SK-N-SH (cell line): ENCODE measurements around the gene ZNF23. TPM values are rescaled to one million over a fixed set of nuclear protein-coding genes. Genes with fewer than 3 reads are reported as not detected.

ENCODE experiments used
- CTCF ChIA-PET: fragments of 300-600, 350-600 bp; formaldehyde crosslinking; extraction: SDS; loops from one replicate; lab custom pipeline; 2021; lab: Yijun Ruan, JAX
- POLR2A ChIA-PET: fragments of 350-600 bp; sonication (Branson Sonifier 250); formaldehyde crosslinking; extraction: SDS; loops from one replicate; lab custom pipeline; 2020; ENCODE audit warnings: antibody characterized with exemption, inconsistent platforms; lab: Yijun Ruan, JAX
- DNase-seq: peaks from one replicate; pipeline ENCODE4 v3.0.0; 2012
- H2AFZ ChIP-seq: fragments of 200-600 bp; sonication (generic); 2 replicates; pipeline ENCODE4 v1.8.1; 2016; ENCODE audit warnings: antibody characterized with exemption, mild to moderate bottlenecking, low read depth
- H3F3A ChIP-seq: fragments of 200-600 bp; sonication (generic); replicated peaks from 2 replicates; pipeline ENCODE3; 2016; ENCODE audit warnings: antibody characterized with exemption, mild to moderate bottlenecking; ENCODE audit not compliant: insufficient read depth
- H3K27ac ChIP-seq, 2 experiments: fragments of 200-500 bp in 1 of 2; fragments of 200-600 bp in 1 of 2; sonication (Bioruptor generic) in 1 of 2; sonication (generic), shearing (Covaris generic) in 1 of 2; 2 replicates each; pipeline versions ENCODE4 v1.5.1 to v1.6.1; 2014 to 2016; ENCODE audit warnings: low read depth in 2 of 2, inconsistent platforms in 1 of 2, low read length in 1 of 2, mild to moderate bottlenecking in 1 of 2, mixed read lengths in 1 of 2
- H3K27me3 ChIP-seq: fragments of 200-600 bp; sonication (generic), shearing (Covaris generic); 2 replicates; pipeline ENCODE4 v1.6.1; 2016; ENCODE audit warnings: mixed run types; ENCODE audit not compliant: insufficient read depth
- H3K36me3 ChIP-seq, 2 experiments: fragments of 200-500 bp in 1 of 2; fragments of 200-600 bp in 1 of 2; sonication (Bioruptor generic) in 1 of 2; sonication (generic) in 1 of 2; replicated peaks in 1 of 2; 2 replicates each; pipeline versions ENCODE3 to v1.5.1; 2014 to 2016; ENCODE audit warnings: low read length in 1 of 2, mild to moderate bottlenecking in 1 of 2; ENCODE audit not compliant: insufficient read depth in 2 of 2, control insufficient read depth in 1 of 2
- H3K4me1 ChIP-seq, 2 experiments: fragments of 200-500 bp in 1 of 2; fragments of 200-600 bp in 1 of 2; sonication (Bioruptor generic) in 1 of 2; sonication (generic), shearing (Covaris generic) in 1 of 2; 2 replicates each; pipeline versions ENCODE4 v1.5.1 to v1.6.1; 2014 to 2016; ENCODE audit warnings: low read depth in 1 of 2, low read length in 1 of 2, mixed run types in 1 of 2; ENCODE audit not compliant: insufficient read depth in 2 of 2, control insufficient read depth in 1 of 2
- H3K4me2 ChIP-seq: fragments of 200-600 bp; sonication (generic), shearing (Covaris generic); 2 replicates; pipeline ENCODE4 v1.6.1; 2017; ENCODE audit warnings: mixed run types
- H3K4me3 ChIP-seq, 2 experiments: fragments of 200-500 bp in 1 of 2; fragments of 200-600 bp in 1 of 2; sonication (Bioruptor generic) in 1 of 2; sonication (generic), shearing (Covaris generic) in 1 of 2; 2 replicates each; pipeline versions ENCODE4 v1.5.1 to v1.8.1; 2014 to 2016; ENCODE audit warnings: low read depth in 2 of 2, inconsistent platforms in 1 of 2, low read length in 1 of 2, mild to moderate bottlenecking in 1 of 2, mixed read lengths in 1 of 2, moderate library complexity in 1 of 2
- H3K79me2 ChIP-seq: fragments of 200-600 bp; sonication (generic); 2 replicates; pipeline ENCODE4 v1.8.1; 2017; ENCODE audit warnings: mild to moderate bottlenecking; ENCODE audit not compliant: insufficient read depth
- H3K9ac ChIP-seq: fragments of 200-600 bp; sonication (generic); 2 replicates; pipeline ENCODE4 v1.6.1; 2017; ENCODE audit warnings: mixed run types
- H3K9me2 ChIP-seq: fragments of 200-600 bp; sonication (generic); 2 replicates; pipeline ENCODE4 v1.6.1; 2017; ENCODE audit warnings: mixed run types
- H3K9me3 ChIP-seq: fragments of 200-600 bp; sonication (generic); 2 replicates; pipeline ENCODE4 v1.6.1; 2017; ENCODE audit warnings: mixed run types, mild to moderate bottlenecking, moderate library complexity
- H4K20me1 ChIP-seq: fragments of 200-600 bp; sonication (generic); 2 replicates; pipeline ENCODE4 v1.6.1; 2017; ENCODE audit warnings: mild to moderate bottlenecking, mixed run types; ENCODE audit not compliant: insufficient read depth
- EP300 ChIP-seq, 2 experiments: IDR thresholded peaks; 2 replicates each; pipeline versions ENCODE4 v1.4.0 to v1.6.1; 2012; ENCODE audit warnings: borderline replicate concordance in 1 of 2, low read depth in 1 of 2, low read length in 1 of 2
- EZH2phosphoT487 ChIP-seq: fragments of 200-600 bp; sonication (generic); IDR thresholded peaks from 2 replicates; pipeline ENCODE4 v1.6.1; 2017; ENCODE audit warnings: low read depth, mixed run types, mild to moderate bottlenecking, antibody characterized with exemption, moderate library complexity, borderline replicate concordance
- FOSL2 ChIP-seq: IDR thresholded peaks from 2 replicates; pipeline ENCODE4 v1.4.0; 2012; ENCODE audit warnings: low read depth, mild to moderate bottlenecking, moderate library complexity, borderline replicate concordance
- FOXJ3 ChIP-seq: sonication (generic); formaldehyde crosslinking; IDR thresholded peaks from 2 replicates; pipeline ENCODE4 v1.5.1; 2020; ENCODE audit warnings: mild to moderate bottlenecking, missing genetic modification reagents
- GATA2 ChIP-seq: sonication (generic); formaldehyde crosslinking; IDR thresholded peaks from 2 replicates; pipeline ENCODE4 v1.5.0; 2020; ENCODE audit warnings: mild to moderate bottlenecking, missing genetic modification reagents
- TCF12 ChIP-seq: IDR thresholded peaks from 2 replicates; pipeline ENCODE4 v1.4.0; 2012
- WGBS: methylation state at CpG from one replicate; pipeline ENCODE4 v1.1.6; 2017; ENCODE audit warnings: low lambda C conversion rate; 5-methylcytosine and 5-hydroxymethylcytosine counted together
- polyA plus RNA-seq, 3 experiments: library from polyadenylated mRNA; depleted of rRNA; stranded (reverse); fragments of >200 nt; gene quantifications; 2 replicates each; pipeline ENCODE4 v1.2.3, GENCODE V29; 2012
- TF ChIP-seq, protein P1 (sequence below): IDR thresholded peaks from 2 replicates; pipeline ENCODE4 v1.4.0; 2012; ENCODE audit warnings: low read depth
- TF ChIP-seq, protein P2 (sequence below): IDR thresholded peaks from 2 replicates; pipeline ENCODE4 v1.6.1; 2012; ENCODE audit warnings: mild to moderate bottlenecking, low read depth, low read length, moderate library complexity
- TF ChIP-seq, protein P3 (sequence below): fragments of 150-350 bp; IDR thresholded peaks from 2 replicates; pipeline ENCODE4 v1.6.1; 2017; ENCODE audit warnings: antibody characterized with exemption, low read length, low read depth, borderline replicate concordance
- TF ChIP-seq, protein P4 (sequence below): IDR thresholded peaks from 2 replicates; pipeline ENCODE4; 2012
- TF ChIP-seq, protein P5 (sequence below): fragments of 150-350 bp; IDR thresholded peaks from 2 replicates; pipeline ENCODE4 v1.6.1; 2016; ENCODE audit warnings: mild to moderate bottlenecking, low read depth, low read length

ZNF23 gene
- polyA plus RNA-seq, 1 of the 3 experiments (the other 2 are of a cell fraction) = 7.3 TPM

DNA sequence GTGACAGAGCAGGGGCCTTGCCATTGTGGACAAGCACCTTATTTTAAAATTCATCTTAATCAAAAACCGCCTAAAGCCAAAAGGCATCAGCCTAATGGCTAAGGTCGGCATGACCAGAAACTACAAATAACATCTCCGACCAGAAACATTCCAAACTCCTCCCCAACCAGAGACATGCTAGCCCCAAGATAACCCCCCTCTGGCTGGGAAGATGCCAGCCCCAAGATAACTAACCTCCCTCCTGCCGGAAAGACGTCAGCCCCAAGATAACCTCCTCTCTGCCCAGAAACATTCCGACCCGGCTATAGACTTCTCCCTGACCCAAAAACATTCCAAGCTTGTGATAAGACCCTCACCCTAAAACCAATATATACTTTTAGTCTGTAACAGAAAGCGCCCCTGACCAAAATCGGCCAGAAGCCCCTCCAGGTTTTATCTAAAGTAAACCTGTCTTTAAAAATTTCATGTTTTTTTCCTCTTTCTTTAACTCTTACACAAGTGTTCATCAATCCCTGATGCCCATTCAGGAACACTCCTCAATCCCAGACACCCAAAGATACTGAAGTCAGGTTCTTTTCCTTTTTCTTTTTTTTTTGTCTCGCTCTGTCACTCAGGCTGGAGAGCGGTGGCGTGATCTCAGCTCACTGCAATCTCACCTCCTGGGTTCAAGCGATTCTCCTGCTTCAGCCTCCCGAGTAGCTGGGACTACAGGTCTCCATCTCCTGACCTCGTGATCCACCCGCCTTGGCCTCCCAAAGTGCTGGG is 52.9 kb downstream of the ZNF23 start (continued):
- no peak for TF ChIP-seq EP300 (IDR thresholded peaks at IDR 0.05; ENCODE audit: borderline replicate concordance in 1 of 2, low read depth in 1 of 2, low read length in 1 of 2)
- TF ChIP-seq, protein P1, sequence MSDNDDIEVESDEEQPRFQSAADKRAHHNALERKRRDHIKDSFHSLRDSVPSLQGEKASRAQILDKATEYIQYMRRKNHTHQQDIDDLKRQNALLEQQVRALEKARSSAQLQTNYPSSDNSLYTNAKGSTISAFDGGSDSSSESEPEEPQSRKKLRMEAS = no peak
- TF ChIP-seq, protein P2, sequence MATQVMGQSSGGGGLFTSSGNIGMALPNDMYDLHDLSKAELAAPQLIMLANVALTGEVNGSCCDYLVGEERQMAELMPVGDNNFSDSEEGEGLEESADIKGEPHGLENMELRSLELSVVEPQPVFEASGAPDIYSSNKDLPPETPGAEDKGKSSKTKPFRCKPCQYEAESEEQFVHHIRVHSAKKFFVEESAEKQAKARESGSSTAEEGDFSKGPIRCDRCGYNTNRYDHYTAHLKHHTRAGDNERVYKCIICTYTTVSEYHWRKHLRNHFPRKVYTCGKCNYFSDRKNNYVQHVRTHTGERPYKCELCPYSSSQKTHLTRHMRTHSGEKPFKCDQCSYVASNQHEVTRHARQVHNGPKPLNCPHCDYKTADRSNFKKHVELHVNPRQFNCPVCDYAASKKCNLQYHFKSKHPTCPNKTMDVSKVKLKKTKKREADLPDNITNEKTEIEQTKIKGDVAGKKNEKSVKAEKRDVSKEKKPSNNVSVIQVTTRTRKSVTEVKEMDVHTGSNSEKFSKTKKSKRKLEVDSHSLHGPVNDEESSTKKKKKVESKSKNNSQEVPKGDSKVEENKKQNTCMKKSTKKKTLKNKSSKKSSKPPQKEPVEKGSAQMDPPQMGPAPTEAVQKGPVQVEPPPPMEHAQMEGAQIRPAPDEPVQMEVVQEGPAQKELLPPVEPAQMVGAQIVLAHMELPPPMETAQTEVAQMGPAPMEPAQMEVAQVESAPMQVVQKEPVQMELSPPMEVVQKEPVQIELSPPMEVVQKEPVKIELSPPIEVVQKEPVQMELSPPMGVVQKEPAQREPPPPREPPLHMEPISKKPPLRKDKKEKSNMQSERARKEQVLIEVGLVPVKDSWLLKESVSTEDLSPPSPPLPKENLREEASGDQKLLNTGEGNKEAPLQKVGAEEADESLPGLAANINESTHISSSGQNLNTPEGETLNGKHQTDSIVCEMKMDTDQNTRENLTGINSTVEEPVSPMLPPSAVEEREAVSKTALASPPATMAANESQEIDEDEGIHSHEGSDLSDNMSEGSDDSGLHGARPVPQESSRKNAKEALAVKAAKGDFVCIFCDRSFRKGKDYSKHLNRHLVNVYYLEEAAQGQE = no peak
- TF ChIP-seq, protein P3, sequence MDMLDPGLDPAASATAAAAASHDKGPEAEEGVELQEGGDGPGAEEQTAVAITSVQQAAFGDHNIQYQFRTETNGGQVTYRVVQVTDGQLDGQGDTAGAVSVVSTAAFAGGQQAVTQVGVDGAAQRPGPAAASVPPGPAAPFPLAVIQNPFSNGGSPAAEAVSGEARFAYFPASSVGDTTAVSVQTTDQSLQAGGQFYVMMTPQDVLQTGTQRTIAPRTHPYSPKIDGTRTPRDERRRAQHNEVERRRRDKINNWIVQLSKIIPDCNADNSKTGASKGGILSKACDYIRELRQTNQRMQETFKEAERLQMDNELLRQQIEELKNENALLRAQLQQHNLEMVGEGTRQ = no peak
- TF ChIP-seq, protein P4, sequence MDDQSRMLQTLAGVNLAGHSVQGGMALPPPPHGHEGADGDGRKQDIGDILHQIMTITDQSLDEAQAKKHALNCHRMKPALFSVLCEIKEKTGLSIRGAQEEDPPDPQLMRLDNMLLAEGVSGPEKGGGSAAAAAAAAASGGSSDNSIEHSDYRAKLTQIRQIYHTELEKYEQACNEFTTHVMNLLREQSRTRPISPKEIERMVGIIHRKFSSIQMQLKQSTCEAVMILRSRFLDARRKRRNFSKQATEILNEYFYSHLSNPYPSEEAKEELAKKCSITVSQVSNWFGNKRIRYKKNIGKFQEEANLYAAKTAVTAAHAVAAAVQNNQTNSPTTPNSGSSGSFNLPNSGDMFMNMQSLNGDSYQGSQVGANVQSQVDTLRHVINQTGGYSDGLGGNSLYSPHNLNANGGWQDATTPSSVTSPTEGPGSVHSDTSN = no peak

DNA sequence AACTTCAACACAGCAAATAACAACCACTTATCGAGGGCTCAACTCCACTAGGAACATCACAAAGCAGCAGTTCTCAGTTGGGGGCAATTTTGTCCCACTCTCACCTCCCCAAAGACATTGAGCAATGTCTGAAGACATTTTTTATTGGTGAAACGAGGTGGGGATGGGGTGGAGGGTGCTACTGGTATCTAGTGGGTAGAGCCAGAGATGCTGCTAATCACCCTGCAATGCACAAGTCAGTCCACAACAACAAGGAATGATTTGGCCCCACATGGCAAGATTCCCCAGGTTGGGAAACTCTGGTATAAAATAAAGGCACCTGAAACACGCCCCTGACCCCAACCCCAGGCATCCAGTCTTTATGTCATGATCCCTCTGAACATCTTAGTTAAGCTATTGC is 53.5 kb downstream of the ZNF23 start:
- no peaks in the 10 kb centered on the region for H4K20me1 ChIP-seq
- POLR2A ChIA-PET = no interaction called here
- no peaks in the 10 kb centered on the region; a peak in 1 of 4 replicates for H3K4me1 ChIP-seq
- no peak for DNase-seq
- 0% methylated on average over 3 of the region's 3 CpGs for WGBS
- no peaks in the 10 kb centered on the region for H3F3A ChIP-seq
- no peak overlapping the region for H2AFZ ChIP-seq
- H3K4me2 ChIP-seq = no peak overlapping the region
- H3K9me2 ChIP-seq = no peaks in the 10 kb centered on the region
- H3K27me3 ChIP-seq = peaks cover 20% of the 10 kb centered on the region; the same call in 1 of the 2 replicates
- no peak overlapping the region for H3K4me3 ChIP-seq
- TF ChIP-seq FOSL2 (no peak), EP300 (IDR thresholded peaks at IDR 0.05; ENCODE audit: borderline replicate concordance in 1 of 2, low read depth in 1 of 2, low read length in 1 of 2) (no peak), FOXJ3 (CRISPR knock-in tag) (no peak), GATA2 (CRISPR knock-in tag) (no peak), TCF12 (no peak), EZH2phosphoT487 (no peak)
- TF ChIP-seq, protein P5, sequence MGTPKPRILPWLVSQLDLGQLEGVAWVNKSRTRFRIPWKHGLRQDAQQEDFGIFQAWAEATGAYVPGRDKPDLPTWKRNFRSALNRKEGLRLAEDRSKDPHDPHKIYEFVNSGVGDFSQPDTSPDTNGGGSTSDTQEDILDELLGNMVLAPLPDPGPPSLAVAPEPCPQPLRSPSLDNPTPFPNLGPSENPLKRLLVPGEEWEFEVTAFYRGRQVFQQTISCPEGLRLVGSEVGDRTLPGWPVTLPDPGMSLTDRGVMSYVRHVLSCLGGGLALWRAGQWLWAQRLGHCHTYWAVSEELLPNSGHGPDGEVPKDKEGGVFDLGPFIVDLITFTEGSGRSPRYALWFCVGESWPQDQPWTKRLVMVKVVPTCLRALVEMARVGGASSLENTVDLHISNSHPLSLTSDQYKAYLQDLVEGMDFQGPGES = no peak
- TF ChIP-seq, protein P3 = no peak
- TF ChIP-seq, protein P4 = no peak
- H3K27ac ChIP-seq = no peak overlapping the region
- H3K9me3 ChIP-seq = no peaks in the 10 kb centered on the region
- H3K9ac ChIP-seq = no peak overlapping the region
- no peaks in the 10 kb centered on the region for H3K36me3 ChIP-seq
- CTCF ChIA-PET = interaction anchor here (0.9 to 6.0 kb wide), 2 partner anchors 92 to 202 kb away, joined by 3 to 162 read pairs; no protein-coding TSS in a partner anchor
- no peaks in the 10 kb centered on the region for H3K79me2 ChIP-seq
